Endothelial cell of umbilical vein (primary cell): ENCODE data around the gene KCNMA1.

Experiments
- CTCF ChIP-seq, 2 donors: IDR thresholded peaks; 1 replicate in 1 of 2; 2 replicates in 1 of 2; pipeline ENCODE4 v1.5.1; 2011; ENCODE audit warnings: low read length in 2 of 2, mild to moderate bottlenecking in 2 of 2, moderate library complexity in 2 of 2, control low read depth in 1 of 2, inconsistent platforms in 1 of 2, low read depth in 1 of 2; ENCODE audit not compliant: insufficient read depth in 1 of 2; ENCODE audit errors: extremely low read depth in 1 of 2
- EZH2 ChIP-seq: IDR thresholded peaks from 2 replicates; pipeline ENCODE4 v1.6.1; 2012; ENCODE audit warnings: borderline replicate concordance, low read depth, mild to moderate bottlenecking, moderate library complexity, low read length, inconsistent platforms; ENCODE audit not compliant: severe bottlenecking
- JUN ChIP-seq: IDR thresholded peaks from 2 replicates; pipeline ENCODE4 v1.6.1; 2011; ENCODE audit warnings: borderline replicate concordance, low read depth; ENCODE audit not compliant: insufficient read length, insufficient read depth
- MAX ChIP-seq: IDR thresholded peaks from 2 replicates; pipeline ENCODE4 v1.6.1; 2011; ENCODE audit not compliant: insufficient read depth, insufficient read length
- POLR2A ChIP-seq: IDR thresholded peaks from 2 replicates; pipeline ENCODE4 v1.6.1; 2012; ENCODE audit warnings: low read depth, mild to moderate bottlenecking, control low read depth, low read length
- POLR2AphosphoS5 ChIP-seq: IDR thresholded peaks from 2 replicates; pipeline ENCODE4 v1.6.1; 2012; ENCODE audit warnings: low read depth, mild to moderate bottlenecking, control low read depth, low read length, moderate library complexity; ENCODE audit not compliant: insufficient read depth

DNA sequence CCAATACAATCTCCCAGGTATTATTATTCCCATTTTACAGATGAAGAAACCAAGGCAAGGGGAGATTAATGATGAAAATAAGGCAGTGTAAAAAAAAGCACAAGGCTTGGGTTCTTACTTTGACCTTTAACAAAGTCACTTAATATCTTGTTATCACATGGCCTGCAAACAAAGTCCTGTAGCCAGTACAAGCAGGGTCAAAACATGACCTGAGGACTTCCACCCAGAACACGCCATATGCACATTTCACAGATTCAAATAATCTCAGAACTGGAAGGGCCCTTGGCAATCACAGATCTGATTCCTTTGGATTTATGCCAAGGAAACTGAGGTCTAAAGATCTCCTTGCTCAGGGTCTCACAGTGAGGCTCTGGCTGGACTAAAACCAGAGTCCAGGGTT, 162.1 kb downstream of the KCNMA1 start:
- TF ChIP-seq EZH2: no peak
- no peak for TF ChIP-seq MAX
- no peak for TF ChIP-seq CTCF (IDR thresholded peaks at IDR 0.05; ENCODE audit: extremely low read depth in 1 of 2, insufficient read depth in 1 of 2, low read depth in 1 of 2, low read length in 2 of 2)
- no peak for TF ChIP-seq POLR2A
- no peak for TF ChIP-seq POLR2AphosphoS5
- TF ChIP-seq JUN: no peak
